RWPE2 (cell line): ENCODE measurements around the gene ABCC8.
A peak's percentile ranks its signal among the peaks of the same experiment; 100 is the strongest.

Experiments used
- ATAC-seq: fragments of 200-7000 bp; cut with Tn5 transposase; 3 replicates; pipeline ENCODE4 v1.9.1; 2021; ENCODE audit warnings: low read depth
- DNase-seq: peaks from one replicate; pipeline ENCODE4 v3.0.0-alpha.2; 2020; ENCODE audit warnings: low spot score
- H3K27ac ChIP-seq: fragments of 450-650 bp; 2 replicates; pipeline ENCODE4 v1.5.1; 2017; ENCODE audit warnings: mild to moderate bottlenecking; ENCODE audit not compliant: poor library complexity, severe bottlenecking
- H3K27me3 ChIP-seq: fragments of 250-450 bp; sonication (Bioruptor Pico); 2 replicates; pipeline ENCODE4 v1.5.1; 2021; ENCODE audit warnings: mild to moderate bottlenecking, moderate library complexity; ENCODE audit not compliant: insufficient read depth, poor library complexity, severe bottlenecking
- H3K36me3 ChIP-seq: fragments of 250-450 bp; sonication (Bioruptor Pico); 2 replicates; pipeline ENCODE4 v1.5.1; 2020; ENCODE audit warnings: low read depth, mild to moderate bottlenecking, moderate library complexity
- H3K4me1 ChIP-seq: fragments of 250-450 bp; sonication (Bioruptor Pico); 2 replicates; pipeline ENCODE4 v1.5.1; 2021; ENCODE audit warnings: mild to moderate bottlenecking, moderate library complexity; ENCODE audit not compliant: insufficient read depth, poor library complexity, severe bottlenecking
- H3K4me3 ChIP-seq: fragments of 250-450 bp; sonication (Bioruptor Pico); 2 replicates; pipeline ENCODE4 v1.5.1; 2021; ENCODE audit warnings: mild to moderate bottlenecking, moderate library complexity; ENCODE audit not compliant: severe bottlenecking
- H3K9me3 ChIP-seq: fragments of 250-450 bp; sonication (Bioruptor Pico); 2 replicates; pipeline ENCODE4 v1.5.1; 2021; ENCODE audit warnings: mild to moderate bottlenecking, moderate library complexity; ENCODE audit not compliant: severe bottlenecking
- CTCF ChIP-seq: fragments of 450-650 bp; IDR thresholded peaks from one replicate; pipeline ENCODE4 v1.5.1; 2017; ENCODE audit warnings: mild to moderate bottlenecking, moderate library complexity; ENCODE audit not compliant: poor library complexity, severe bottlenecking

Gene ABCC8

DNA sequence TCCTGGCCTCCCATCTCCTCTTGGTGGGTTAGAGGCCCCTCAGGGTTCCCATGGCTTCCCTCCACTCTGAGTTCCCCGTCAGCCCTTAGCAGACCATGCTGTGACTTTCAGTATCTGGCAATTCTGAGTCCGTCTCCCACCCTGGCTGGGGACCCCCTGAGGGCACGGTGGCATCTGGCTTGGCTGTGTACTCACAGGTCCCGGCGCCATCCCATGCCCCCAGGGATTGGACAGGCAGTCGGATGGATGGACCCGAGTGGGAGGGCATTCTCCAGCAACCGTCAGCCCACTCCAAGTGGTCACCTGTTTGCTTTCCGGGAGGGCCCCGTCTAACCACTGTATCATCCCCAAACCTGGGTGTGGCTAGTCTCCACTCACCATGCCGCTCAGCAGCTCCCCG, 24.0 kb upstream of the ABCC8 start:
- H3K9me3 ChIP-seq: no peaks in the 10 kb centered on the region
- no peaks in the 10 kb centered on the region for H3K27me3 ChIP-seq
- no peak for ATAC-seq

GRCh38 chr11:17498475-17498874, 21.8 kb upstream of the ABCC8 start:
- ATAC-seq (peak; percentile 74), DNase-seq (no peak)
- Histone ChIP-seq H3K36me3 (no peaks in the 10 kb centered on the region), H3K27ac (no peak overlapping the region), H3K4me1 (no peaks in the 10 kb centered on the region), H3K9me3 (no peaks in the 10 kb centered on the region), H3K4me3 (no peak overlapping the region), H3K27me3 (no peaks in the 10 kb centered on the region)
- peak; percentile 51 for TF ChIP-seq CTCF

More for the DNA sequence above, 24.0 kb upstream of the ABCC8 start:
- no peak overlapping the region for H3K27ac ChIP-seq
- no peak for DNase-seq
- no peaks in the 10 kb centered on the region for H3K4me1 ChIP-seq
- TF ChIP-seq CTCF: no peak
- no peaks in the 10 kb centered on the region for H3K36me3 ChIP-seq
- H3K4me3 ChIP-seq: no peak overlapping the region

GRCh38 chr11:17498058-17498457, 21.4 kb upstream of the ABCC8 start:
- H3K4me3 ChIP-seq: no peak overlapping the region
- H3K36me3 ChIP-seq: no peaks in the 10 kb centered on the region
- TF ChIP-seq CTCF: no peak
- H3K27me3 ChIP-seq: no peaks in the 10 kb centered on the region
- ATAC-seq (no peak), DNase-seq (no peak)
- H3K27ac ChIP-seq: no peak overlapping the region
- H3K4me1 ChIP-seq: no peaks in the 10 kb centered on the region
- H3K9me3 ChIP-seq: no peaks in the 10 kb centered on the region

DNA sequence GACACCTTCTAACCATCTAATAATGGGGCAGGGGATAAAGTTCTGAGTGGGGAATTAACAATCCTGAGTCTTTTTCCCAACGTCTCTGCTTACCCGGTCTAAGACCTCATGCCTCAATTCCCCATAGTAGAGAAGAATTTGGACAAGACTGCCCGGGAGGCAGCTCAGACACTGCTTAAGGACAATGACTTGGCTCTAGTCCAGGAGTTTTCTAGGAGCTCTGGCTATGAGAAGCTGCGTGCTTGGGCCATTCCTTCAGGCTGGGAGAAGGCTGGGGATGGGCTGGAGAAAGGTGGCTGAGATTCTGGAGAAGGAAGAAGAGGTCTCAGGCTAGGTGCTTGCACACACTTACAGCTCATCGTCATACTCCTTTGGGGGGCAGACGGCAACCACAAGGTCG, 19.8 kb upstream of the ABCC8 start:
- H3K4me1 ChIP-seq: no peaks in the 10 kb centered on the region
- no peak for TF ChIP-seq CTCF
- H3K9me3 ChIP-seq: no peaks in the 10 kb centered on the region
- no peaks in the 10 kb centered on the region for H3K27me3 ChIP-seq
- DNase-seq (no peak), ATAC-seq (no peak)
- H3K4me3 ChIP-seq: no peak overlapping the region
- H3K36me3 ChIP-seq: no peaks in the 10 kb centered on the region
- H3K27ac ChIP-seq: no peak overlapping the region

DNA sequence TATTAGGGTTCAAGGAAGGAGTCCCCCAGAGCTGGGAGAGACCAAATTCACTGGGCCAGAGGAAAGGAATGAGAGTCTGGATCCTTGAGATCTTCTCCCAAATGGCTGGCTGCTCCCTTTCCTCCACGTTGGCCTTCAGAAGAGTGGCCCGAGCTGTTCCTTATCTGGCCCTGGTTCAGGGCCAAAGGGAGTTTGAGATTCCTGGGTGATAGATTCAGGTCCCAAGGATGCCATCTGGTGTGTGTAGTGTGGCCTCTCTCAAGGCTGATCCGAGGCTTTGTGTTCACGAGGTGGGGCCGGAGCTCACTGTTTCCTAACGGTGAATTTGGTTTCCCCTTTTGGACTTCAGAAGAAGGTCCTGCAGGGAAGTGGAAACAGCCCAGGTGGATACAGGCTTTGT, 17.4 kb upstream of the ABCC8 start:
- no peak for TF ChIP-seq CTCF
- Histone ChIP-seq H3K36me3 (no peaks in the 10 kb centered on the region), H3K4me1 (no peaks in the 10 kb centered on the region), H3K27me3 (no peaks in the 10 kb centered on the region), H3K9me3 (no peaks in the 10 kb centered on the region), H3K27ac (no peak overlapping the region), H3K4me3 (no peak overlapping the region)
- DNase-seq (no peak), ATAC-seq (no peak)
